Measurements from ENCODE around the gene DPRX. TPM values are rescaled to one million over a fixed set of nuclear protein-coding genes. Genes with fewer than 3 reads are reported as not detected.

Gene DPRX
- total and polyA plus RNA-seq, 2 donors (not counting 3 experiments of a cell fraction or from before 2014, with no cell fraction given) = not detected

DNA sequence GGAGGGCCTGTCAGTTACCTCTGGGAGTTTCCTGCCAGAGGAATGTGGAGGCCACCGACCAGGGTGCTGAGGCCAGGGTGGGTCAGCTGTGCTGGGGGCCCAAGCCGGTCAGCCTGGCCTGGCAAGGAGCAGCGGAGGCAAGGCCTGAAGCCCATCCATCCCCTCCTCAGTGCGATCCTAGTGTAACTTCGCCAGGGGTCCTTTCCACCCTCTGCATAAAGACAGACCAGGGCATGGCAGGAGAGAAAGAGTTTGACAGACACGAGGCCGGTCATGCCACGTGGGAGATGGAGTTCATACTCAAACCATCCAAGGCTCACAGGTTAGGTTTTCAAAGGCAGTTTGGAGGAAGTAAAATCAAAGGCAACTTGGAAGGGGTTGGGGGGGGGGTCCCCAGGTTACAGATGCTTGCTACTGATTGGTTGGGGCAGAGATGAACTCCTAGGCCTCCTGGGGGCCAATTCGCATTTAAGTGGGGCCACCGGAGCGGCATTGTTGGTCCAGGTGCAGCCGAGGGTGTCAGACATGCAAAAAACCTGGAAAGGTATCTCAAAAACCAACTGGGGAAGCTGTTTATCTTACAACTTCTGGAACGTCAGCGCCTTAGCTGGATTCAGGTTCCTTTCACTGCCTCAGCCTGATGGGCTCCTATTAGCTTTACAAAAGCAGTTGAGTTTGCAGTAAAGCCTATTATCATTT is 36.8 kb upstream of the DPRX start:
- intact Hi-C loops (cut with micrococcal nuclease) (no loop called here), dilution Hi-C loops (cut with MboI; ENCODE audit: extremely low pct_ligation_motif_present, low sequenced_read_pairs) (no loop called here)
- H2AFZ ChIP-seq (ENCODE audit: low read depth, low read length) = no peak overlapping the region
- TF ChIP-seq JUN (IDR thresholded peaks at IDR 0.05; ENCODE audit: borderline replicate concordance, insufficient read depth, insufficient read length, low read depth) = no peak
- TF ChIP-seq MYC (IDR thresholded peaks at IDR 0.05; ENCODE audit: low read depth, low read length) = no peak
- TF ChIP-seq GATA2 (IDR thresholded peaks at IDR 0.05; ENCODE audit: insufficient read depth, insufficient read length, low read depth, low read length) = no peak
- TF ChIP-seq, protein P1, sequence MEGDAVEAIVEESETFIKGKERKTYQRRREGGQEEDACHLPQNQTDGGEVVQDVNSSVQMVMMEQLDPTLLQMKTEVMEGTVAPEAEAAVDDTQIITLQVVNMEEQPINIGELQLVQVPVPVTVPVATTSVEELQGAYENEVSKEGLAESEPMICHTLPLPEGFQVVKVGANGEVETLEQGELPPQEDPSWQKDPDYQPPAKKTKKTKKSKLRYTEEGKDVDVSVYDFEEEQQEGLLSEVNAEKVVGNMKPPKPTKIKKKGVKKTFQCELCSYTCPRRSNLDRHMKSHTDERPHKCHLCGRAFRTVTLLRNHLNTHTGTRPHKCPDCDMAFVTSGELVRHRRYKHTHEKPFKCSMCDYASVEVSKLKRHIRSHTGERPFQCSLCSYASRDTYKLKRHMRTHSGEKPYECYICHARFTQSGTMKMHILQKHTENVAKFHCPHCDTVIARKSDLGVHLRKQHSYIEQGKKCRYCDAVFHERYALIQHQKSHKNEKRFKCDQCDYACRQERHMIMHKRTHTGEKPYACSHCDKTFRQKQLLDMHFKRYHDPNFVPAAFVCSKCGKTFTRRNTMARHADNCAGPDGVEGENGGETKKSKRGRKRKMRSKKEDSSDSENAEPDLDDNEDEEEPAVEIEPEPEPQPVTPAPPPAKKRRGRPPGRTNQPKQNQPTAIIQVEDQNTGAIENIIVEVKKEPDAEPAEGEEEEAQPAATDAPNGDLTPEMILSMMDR (IDR thresholded peaks at IDR 0.05; ENCODE audit: extremely low read depth in 1 of 2, insufficient read depth in 1 of 2, low read depth in 1 of 2, low read length in 2 of 2) = no peak
- no peak for TF ChIP-seq POLR2A (IDR thresholded peaks at IDR 0.05; ENCODE audit: low read depth, low read length)
- TF ChIP-seq POLR2AphosphoS5 (IDR thresholded peaks at IDR 0.05; ENCODE audit: insufficient read depth, low read depth, low read length) = no peak
- TF ChIP-seq MAX (IDR thresholded peaks at IDR 0.05; ENCODE audit: insufficient read depth, insufficient read length) = no peak
- no peak for TF ChIP-seq FOS (IDR thresholded peaks at IDR 0.05; ENCODE audit: borderline replicate concordance, insufficient read depth, low read length)
- no peak for TF ChIP-seq EZH2 (IDR thresholded peaks at IDR 0.05; ENCODE audit: borderline replicate concordance, low read depth, low read length, severe bottlenecking)
- H3K27me3 ChIP-seq (ENCODE audit: control insufficient read depth in 2 of 2, insufficient read depth in 2 of 2, low read length in 2 of 2) = no peaks in the 10 kb centered on the region
- FAIRE-seq (no peak), DNase-seq (ENCODE audit: low read depth, low spot score) (no peak)
- ChIA-PET CTCF (no interaction called here), POLR2A (no interaction called here)
- no peaks in the 10 kb centered on the region for H3K9me3 ChIP-seq (replicated peaks; ENCODE audit: control insufficient read depth, insufficient read depth, low read length)
- no TSS peak for BruUV-seq (replicated peaks)
- H4K20me1 ChIP-seq (replicated peaks; ENCODE audit: control insufficient read depth, extremely low read depth, insufficient read depth, low read length) = no peaks in the 10 kb centered on the region
- no peak overlapping the region for H3K9ac ChIP-seq (replicated peaks; ENCODE audit: extremely low read depth, insufficient read depth, low read length)
- H3K79me2 ChIP-seq (ENCODE audit: control insufficient read depth, insufficient read depth, low read length) = no peaks in the 10 kb centered on the region
- no peak overlapping the region for H3K27ac ChIP-seq (ENCODE audit: insufficient read depth, low read depth, low read length)
- H3K9me1 ChIP-seq (replicated peaks; ENCODE audit: control insufficient read depth, extremely low read depth, insufficient read depth, low read length) = no peaks in the 10 kb centered on the region
- no peak overlapping the region for H3K4me3 ChIP-seq (replicated peaks in 1 of 3; ENCODE audit: insufficient read depth in 1 of 3, low read depth in 1 of 3, low read length in 3 of 3)
- no peaks in the 10 kb centered on the region for H3K36me3 ChIP-seq (ENCODE audit: control insufficient read depth in 2 of 2, extremely low read depth in 1 of 2, insufficient read depth in 2 of 2, low read length in 2 of 2)
- no peaks in the 10 kb centered on the region for H3K4me1 ChIP-seq (ENCODE audit: control insufficient read depth, extremely low read depth, insufficient read depth, low read length)
- H3K4me2 ChIP-seq (ENCODE audit: insufficient read depth, low read length) = no peak overlapping the region

Measured in endothelial cell of umbilical vein (primary cell).